ENCODE measurements around the gene DNER.
A peak's percentile ranks its signal among the peaks of the same experiment; 100 is the strongest.

Gene DNER

DNA sequence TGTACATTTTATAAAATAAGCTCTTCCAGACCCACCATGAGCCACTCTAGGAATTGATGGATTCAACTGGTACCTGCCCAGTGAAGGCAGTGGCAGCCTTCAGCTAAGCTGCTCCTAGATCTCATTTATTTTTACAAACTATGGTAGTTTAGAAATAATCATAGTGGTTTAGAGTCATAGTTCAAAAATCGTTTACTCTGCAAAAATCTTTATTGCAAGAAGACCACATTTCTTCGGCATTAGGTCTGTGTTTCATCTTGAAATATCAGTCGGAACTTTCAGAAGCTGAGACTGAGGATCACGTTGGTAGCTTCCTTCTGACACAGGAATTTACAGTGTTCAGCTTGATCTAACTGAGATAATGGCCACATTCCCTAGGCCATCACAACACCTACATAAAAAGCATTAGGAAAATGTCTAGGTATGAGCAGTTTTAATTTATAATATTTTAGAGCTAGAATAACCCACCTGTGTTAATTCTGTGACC lies 237.0 kb downstream of the DNER start:
- DNase-seq: no peak

DNA sequence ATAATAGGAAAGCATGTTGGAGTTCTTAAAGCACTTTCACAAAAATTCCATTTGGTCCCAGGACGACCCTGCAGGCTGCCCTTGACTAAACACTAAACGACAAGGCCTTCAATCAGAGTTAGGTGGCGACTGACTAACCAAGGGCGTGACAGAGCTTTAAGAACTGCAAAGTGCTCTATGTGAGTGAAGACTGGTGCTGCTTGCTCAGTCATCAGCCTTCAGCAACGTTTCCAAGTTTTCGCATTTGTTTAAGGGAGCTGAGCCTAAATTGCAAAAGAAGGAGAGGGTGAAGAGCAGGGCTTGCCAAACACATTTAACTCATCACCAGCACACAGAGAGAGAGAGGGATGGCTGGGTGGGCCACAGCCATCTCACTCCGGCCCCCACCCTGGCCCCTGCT lies 238.6 kb downstream of the DNER start:
- DNase-seq: no peak

DNA sequence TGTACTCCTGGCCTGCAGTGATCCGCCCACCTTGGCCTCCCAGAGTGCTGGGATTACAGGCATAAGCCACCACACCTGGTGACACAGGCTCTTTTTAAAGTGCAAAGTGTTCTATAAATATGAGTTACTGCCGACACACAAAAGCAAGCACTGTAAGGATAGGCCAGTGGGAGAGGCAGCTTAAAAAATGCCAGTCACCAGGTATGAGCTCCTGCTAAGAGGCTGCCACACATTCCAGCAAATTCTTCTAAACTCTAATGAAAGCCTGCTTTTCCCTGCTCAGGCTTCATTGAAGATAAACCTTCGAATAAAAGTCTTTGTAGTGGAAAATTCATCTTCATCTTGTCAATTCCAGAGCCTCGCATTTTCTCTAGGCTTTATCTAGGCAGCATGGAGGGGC lies 240.2 kb downstream of the DNER start:
- no peak for DNase-seq

DNA sequence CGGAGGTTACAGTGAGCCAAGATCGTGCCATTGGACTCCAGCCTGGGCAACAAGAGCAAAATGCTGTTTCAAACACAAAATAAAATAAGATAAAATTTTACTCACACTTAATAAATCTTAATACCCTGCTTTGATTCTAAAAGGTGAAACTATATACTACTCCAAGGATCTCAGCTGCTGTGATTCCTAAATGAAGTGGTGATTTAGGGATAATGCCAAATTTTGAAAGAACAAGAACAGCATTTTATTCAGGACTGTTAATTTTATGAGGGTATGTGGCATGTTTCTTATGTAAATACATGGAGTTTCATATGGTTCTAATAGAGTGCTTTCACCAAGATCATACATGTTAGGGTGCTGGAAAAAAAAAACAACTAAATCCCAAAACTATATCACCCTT lies 243.6 kb downstream of the DNER start:
- no peak for DNase-seq

- no peak for DNase-seq
These were observed 246.6 kb downstream of the DNER start for GRCh38 chr2:229467783-229468182.

DNA sequence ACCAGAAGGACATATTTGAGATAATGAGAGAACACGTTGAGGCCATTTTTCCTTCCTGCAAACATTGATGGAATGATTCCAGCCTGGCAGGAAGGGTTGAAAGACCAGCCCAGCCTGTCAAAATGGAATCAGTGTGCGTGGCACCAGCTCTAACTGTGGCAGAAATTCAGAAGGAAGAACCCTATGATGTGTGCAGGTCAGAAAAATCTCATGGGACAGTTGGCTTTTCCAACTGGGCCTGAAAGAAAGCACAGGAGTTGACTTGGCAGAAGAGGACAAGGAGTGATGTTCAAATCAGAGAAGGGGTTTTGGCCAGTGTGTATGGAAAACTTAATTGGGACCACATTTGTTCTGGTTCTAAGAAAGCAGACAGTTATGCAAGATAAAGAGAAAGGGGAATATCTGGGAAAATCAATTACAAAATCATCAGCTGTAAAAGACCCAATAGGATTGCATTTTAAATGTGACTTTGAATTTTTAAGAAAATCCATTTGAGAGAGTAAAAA lies 250.5 kb downstream of the DNER start:
- DNase-seq: no peak

- DNase-seq: no peak
These were observed 252.2 kb downstream of the DNER start for GRCh38 chr2:229462112-229462511.

GRCh38 chr2:229456091-229456490 lies 258.3 kb downstream of the DNER start:
- no peak for DNase-seq

DNA sequence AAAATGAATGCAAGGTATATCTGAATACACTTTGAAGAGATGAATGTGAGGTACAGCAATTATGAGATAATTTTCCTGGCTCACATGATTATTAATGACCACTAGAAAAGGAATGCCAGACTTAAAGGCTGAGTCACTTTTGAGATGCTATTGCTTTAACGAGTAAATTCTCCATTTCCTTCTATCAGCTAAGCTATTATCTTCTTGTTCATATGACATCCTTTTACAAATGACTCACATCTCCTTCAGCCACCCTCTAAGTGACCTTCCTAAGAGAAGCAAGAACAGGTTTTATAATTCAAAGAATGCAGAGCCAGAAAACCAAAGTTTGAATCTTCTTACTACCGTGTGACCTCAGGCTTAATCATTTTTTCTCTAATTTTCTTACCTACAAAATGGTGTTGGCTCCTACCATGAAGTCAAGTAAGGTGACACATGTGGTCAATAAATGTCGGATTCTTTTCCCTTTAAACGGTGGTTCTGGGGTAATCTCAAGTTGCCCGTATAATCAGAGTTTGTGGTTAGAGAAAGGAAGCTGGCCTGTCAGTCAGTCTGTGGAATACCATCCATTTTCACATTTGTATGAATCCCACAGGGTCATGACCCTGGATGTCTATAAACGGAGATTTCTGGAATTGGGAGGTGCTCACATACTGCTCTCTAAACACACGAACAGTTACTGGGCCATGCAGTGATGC lies 259.3 kb downstream of the DNER start:
- DNase-seq: peak; percentile 93

DNA sequence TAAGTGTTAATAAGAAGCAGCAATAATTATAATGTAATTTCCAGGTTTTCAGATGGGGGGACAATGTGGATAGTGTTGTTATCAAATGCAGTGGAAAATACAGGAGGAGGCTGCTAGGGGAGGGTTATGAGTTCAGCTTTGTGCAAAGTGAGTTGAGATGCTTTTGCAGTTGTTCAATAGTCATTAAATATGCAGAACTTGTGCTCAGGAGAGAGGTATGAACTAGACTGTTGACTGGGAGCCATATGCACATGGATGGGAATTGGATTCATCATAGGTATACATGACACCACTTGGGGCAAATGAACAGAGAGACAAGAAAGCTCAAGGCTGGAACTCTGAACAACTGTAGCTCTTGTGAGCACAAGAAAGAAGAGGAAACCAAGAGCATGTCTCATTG lies 261.1 kb downstream of the DNER start:
- no peak for DNase-seq

DNA sequence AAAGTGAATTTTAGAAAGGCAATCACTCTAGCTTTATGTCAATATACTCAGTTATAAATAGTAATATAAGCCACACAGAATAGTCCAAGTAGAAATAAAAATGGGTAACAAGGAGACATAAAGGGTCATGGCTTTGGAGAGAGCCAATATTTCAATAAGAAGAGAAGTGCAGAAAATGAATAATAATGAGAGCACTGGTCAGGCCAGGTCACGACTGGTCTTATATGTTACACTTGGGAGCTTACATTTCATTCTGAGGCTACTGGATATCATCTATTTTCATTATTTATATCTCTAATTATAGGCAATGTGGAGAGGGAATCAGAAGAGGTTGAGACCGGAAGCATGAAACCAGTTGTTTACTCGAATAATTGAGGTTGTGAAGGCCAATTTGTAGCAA lies 262.5 kb downstream of the DNER start:
- DNase-seq: no peak

DNA sequence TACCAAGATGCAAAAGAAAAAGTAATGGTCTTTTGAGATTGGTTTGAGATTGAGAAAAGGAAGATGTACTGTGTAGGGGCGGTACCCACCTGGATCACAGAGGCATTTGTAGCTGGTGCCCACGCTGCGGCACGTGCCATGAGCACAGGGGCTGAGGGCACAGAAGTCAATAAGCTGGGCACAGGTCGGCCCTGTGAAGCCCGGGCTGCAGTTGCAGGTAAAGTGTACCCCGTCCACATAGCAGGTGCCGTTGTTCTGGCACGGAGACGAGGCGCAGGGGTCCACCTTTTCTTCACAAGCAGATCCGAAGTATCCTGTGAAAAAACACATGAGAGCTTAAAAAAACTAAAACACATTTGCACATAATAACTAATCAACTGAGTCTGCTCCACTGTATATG lies 267.1 kb downstream of the DNER start:
- DNase-seq: no peak

GRCh38 chr2:229446350-229446749 lies 268.0 kb downstream of the DNER start:
- DNase-seq: no peak

DNA sequence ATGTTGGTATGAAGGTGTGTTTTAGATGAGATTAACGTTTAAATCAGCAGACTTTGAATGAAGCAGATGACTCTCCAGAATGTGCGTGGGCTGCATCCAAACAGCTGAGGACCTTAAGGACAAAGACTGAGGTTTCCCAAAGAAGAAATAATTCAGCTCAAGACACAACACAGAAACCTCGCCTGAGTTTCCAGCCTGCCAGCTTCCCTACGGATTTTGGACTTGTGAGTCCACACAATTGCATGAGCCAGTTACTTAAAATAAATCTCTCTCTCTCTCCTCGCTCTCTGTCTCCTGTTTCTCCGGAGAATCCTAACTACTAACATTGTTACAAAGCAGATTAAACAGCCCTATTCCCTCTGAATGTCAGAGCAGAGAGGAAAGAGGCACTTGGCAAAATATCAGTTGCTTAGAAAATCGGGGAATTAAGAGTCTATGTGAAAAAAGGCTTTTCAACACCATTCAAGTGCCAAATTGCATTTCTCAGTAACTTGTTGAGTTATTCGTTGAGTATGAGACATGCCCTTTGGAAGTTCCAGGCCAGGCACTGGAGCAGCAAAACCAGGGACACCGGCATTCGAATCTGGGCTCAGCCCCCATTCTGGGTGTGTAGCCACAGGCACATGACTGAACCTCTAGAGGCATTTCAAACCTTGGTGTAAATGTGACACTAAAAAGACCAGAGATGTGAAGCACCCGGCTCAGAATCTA lies 268.7 kb downstream of the DNER start:
- peak; percentile 40 for DNase-seq

- peak; percentile 94 for DNase-seq
These were observed 269.3 kb downstream of the DNER start for GRCh38 chr2:229445019-229445418.

DNA sequence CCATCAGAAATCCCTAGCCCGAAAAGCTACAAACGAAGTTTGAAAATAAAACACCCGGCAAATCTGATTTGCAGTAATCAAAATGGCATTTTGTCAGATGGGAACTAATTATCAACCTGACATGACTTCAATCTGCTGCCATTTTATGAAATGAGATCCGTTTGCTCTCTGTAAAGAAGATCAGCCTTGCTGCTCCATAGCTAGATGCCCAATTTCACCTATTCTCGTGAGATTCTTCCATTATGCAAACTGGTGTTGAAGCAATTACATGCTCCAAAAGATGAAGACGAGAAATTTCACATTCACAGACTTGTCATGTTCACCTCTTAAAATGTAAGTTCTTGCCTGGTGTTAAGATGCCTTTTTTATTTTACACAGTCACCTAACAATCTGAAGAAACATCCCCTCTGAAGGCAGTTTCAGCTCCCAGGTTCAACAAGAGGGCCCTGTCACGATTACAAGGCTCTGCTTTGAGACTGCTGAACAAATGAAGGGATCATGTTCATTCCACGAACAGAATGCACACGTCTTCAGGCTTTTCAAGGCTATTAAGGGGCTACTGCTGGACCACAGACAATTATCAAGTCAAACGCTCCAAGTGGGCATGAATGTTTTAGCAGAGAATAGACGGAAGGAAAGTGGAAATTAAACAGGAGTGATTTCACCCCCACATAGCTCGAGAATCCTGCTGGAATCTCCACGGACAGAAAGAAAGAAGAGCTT lies 270.6 kb downstream of the DNER start:
- DNase-seq: no peak

GRCh38 chr2:229443141-229443540 lies 271.2 kb downstream of the DNER start:
- DNase-seq: no peak

- DNase-seq: no peak
These were observed 275.8 kb downstream of the DNER start for GRCh38 chr2:229438430-229439159.

DNA sequence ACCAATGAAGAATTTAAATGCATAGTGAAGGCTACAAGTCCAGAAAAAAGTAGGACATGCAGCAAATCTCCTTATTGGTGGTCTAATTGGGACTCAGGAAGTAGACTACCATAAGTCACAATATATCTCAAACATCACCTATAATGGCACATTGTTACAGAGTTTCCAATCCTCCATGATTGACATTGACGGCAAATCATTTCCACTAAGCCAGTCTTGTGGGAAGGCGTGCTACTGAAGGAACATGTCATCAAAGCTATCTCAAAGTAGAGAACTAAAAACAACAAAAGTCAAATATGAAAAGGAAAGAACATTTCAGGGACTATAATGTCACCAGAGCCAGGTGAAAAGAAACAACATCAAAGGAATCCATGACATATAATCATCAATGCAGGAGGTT lies 276.9 kb downstream of the DNER start:
- no peak for DNase-seq

GRCh38 chr2:229434187-229434586 lies 280.2 kb downstream of the DNER start:
- no peak for DNase-seq

DNA sequence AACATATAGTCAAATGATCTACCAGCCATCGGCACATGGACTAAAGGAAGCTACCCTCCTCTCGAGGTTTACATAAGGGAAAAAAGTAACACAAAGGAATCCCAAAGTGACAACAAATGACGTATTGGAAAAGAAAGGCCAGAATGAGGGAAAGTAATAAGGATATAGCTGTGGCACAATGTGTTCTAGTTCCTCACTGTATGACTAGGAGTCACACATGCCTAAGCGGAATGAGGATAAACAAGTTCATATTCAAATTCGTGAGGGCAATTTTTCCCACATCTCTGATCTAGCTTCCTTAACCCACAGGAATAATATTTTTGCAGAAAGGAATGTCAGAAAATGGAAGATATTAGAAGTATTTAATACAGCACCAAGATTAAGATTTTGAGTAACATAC lies 281.0 kb downstream of the DNER start:
- no peak for DNase-seq

- DNase-seq: peak; percentile 61
These were observed 282.9 kb downstream of the DNER start for GRCh38 chr2:229431327-229431954.

- no peak for DNase-seq
These were observed 284.8 kb downstream of the DNER start for GRCh38 chr2:229429589-229429988.

Measured in HCEC 1CT (cell line).